Prostate gland (tissue), 2 donors: Measurements from ENCODE around the gene OLFML2B. TPM values are rescaled to one million over a fixed set of nuclear protein-coding genes. Genes with fewer than 3 reads are reported as not detected.

ENCODE experiments used
- DNase-seq: peaks from one replicate; pipeline ENCODE4 v3.0.0-alpha.2; 2019; ENCODE audit warnings: low spot score
- H3K27ac ChIP-seq, 2 donors: fragments of 200-600 bp; sonication (generic); 2 replicates each; pipeline ENCODE4 v1.5.1; 2017 to 2019
- H3K27me3 ChIP-seq: fragments of 200-600 bp; sonication (generic); replicated peaks from 2 replicates; pipeline ENCODE4 v1.5.1; 2019; ENCODE audit not compliant: insufficient read depth
- H3K36me3 ChIP-seq, 2 donors: fragments of 200-600 bp; sonication (generic); 1 replicate in 1 of 2; 2 replicates in 1 of 2; pipeline versions ENCODE4 v1.5.1 to v1.8.1; 2017 to 2019
- H3K4me1 ChIP-seq: fragments of 200-600 bp; sonication (generic); replicated peaks from 2 replicates; pipeline ENCODE4 v1.5.1; 2019
- H3K4me3 ChIP-seq, 2 donors: fragments of 200-600 bp; sonication (generic); 2 replicates each; pipeline ENCODE4 v1.5.1; 2017 to 2019
- H3K9me3 ChIP-seq: fragments of 200-600 bp; sonication (generic); 2 replicates; pipeline ENCODE4 v1.5.1; 2017
- CTCF ChIP-seq, 4 experiments: fragments of 200-600 bp in 2 of 4; fragments of 450-650 bp in 2 of 4; sonication (generic) in 2 of 4; IDR thresholded peaks; 1 replicate in 3 of 4; 2 replicates in 1 of 4; pipeline ENCODE4 v1.5.1; 2016 to 2019; ENCODE audit warnings: antibody characterized with exemption in 4 of 4, mild to moderate bottlenecking in 2 of 4, moderate library complexity in 2 of 4
- POLR2A ChIP-seq: fragments of 450-650 bp; IDR thresholded peaks from one replicate; pipeline ENCODE4 v1.6.1; 2016; ENCODE audit warnings: antibody characterized with exemption, mild to moderate bottlenecking
- POLR2AphosphoS5 ChIP-seq: sonication (generic); formaldehyde crosslinking; IDR thresholded peaks from one replicate; pipeline ENCODE4 v1.6.1; 2017; ENCODE audit warnings: antibody characterized with exemption
- WGBS: methylation state at CpG from one replicate; pipeline ENCODE4 v1.1.5; 2018; 5-methylcytosine and 5-hydroxymethylcytosine counted together
- intact Hi-C: fragments of 100-400 bp; cut with DNase I; formaldehyde crosslinking; loops from one replicate; pipeline ENCODE4 v1.14.2; 2022
- total RNA-seq, 2 donors: library from RNA; depleted of rRNA; stranded (reverse); fragments of >200 nt; gene quantifications; one replicate each; pipeline ENCODE4 v1.1.0, GENCODE V29; 2016

OLFML2B gene
- 10 to 100 TPM in 1 of 2 donors, 1 to 10 TPM in 1; 3.2 to 29.7 TPM for total RNA-seq

GRCh38 chr1:162023547-162024501, at the start of gene OLFML2B:
TSS of gene OLFML2B (minus strand) at chr1:162023869. CDS start at chr1:162023430, 439 bp downstream.
- H3K27ac ChIP-seq = peak within 1 kb of the TSS; percentile 7 to 13
- intact Hi-C loops = no loop called here
- DNase-seq = peak; percentile 50
- TF ChIP-seq POLR2A (no peak), POLR2AphosphoS5 (no peak), CTCF (IDR thresholded peaks at IDR 0.05) (peak in 2 of 4 experiments; percentile 11 to 14)
- H3K27me3 ChIP-seq = no peaks in the 10 kb centered on the region
- peaks cover 6% of the 10 kb centered on the region for H3K4me1 ChIP-seq
- H3K36me3 ChIP-seq = no peaks in the 10 kb centered on the region
- peak within 1 kb of the TSS; percentile 42 to 45 for H3K4me3 ChIP-seq
- under 1% methylated on average over 79 of the region's 85 CpGs for WGBS
- no peaks in the 10 kb centered on the region for H3K9me3 ChIP-seq

- H3K36me3 ChIP-seq = no peaks in the 10 kb centered on the region
- intact Hi-C loops = no loop called here
- DNase-seq = no peak
- no peaks in the 10 kb centered on the region for H3K27me3 ChIP-seq
- H3K4me1 ChIP-seq = no peaks in the 10 kb centered on the region
- WGBS = 42% methylated on average over 3 of the region's 3 CpGs
- H3K9me3 ChIP-seq = no peaks in the 10 kb centered on the region
- H3K27ac ChIP-seq = no peak overlapping the region
- TF ChIP-seq POLR2A = no peak
- no peak for TF ChIP-seq CTCF (IDR thresholded peaks at IDR 0.05)
- no peak for TF ChIP-seq POLR2AphosphoS5
- H3K4me3 ChIP-seq = no peak overlapping the region
Measured at GRCh38 chr1:162072740-162073139, 49.1 kb upstream of the OLFML2B start.

- H3K27ac ChIP-seq = peak overlapping the region in 1 of 2 donors; percentile 78
- no peaks in the 10 kb centered on the region for H3K36me3 ChIP-seq
- DNase-seq = peak; percentile 18
- no peaks in the 10 kb centered on the region for H3K9me3 ChIP-seq
- peak overlapping the region; percentile 69 to 75 for H3K4me3 ChIP-seq
- H3K4me1 ChIP-seq = no peaks in the 10 kb centered on the region
- H3K27me3 ChIP-seq = no peaks in the 10 kb centered on the region
- intact Hi-C loops = no loop called here
- TF ChIP-seq POLR2A = no peak
- no peak for TF ChIP-seq POLR2AphosphoS5
- no peak for TF ChIP-seq CTCF (IDR thresholded peaks at IDR 0.05)
- 42% methylated on average over 7 of the region's 7 CpGs for WGBS
Measured at GRCh38 chr1:162070825-162071224, 47.2 kb upstream of the OLFML2B start.

GRCh38 chr1:162070094-162070748, 46.6 kb upstream of the OLFML2B start:
- H3K9me3 ChIP-seq = no peaks in the 10 kb centered on the region
- H3K27ac ChIP-seq = peak overlapping the region; percentile 52 to 78
- no peaks in the 10 kb centered on the region for H3K4me1 ChIP-seq
- intact Hi-C loops = no loop called here
- peak overlapping the region; percentile 69 to 75 for H3K4me3 ChIP-seq
- TF ChIP-seq POLR2AphosphoS5 (no peak), CTCF (IDR thresholded peaks at IDR 0.05) (no peak), POLR2A (no peak)
- no peaks in the 10 kb centered on the region for H3K27me3 ChIP-seq
- under 1% methylated on average over 23 of the region's 29 CpGs for WGBS
- DNase-seq = peak; percentile 40
- H3K36me3 ChIP-seq = no peaks in the 10 kb centered on the region
